H9 (cell line): ENCODE results near the gene LDLRAD4. TPM values are rescaled to one million over a fixed set of nuclear protein-coding genes. Genes with fewer than 3 reads are reported as not detected.

ENCODE experiments used
- DNase-seq: peaks from one replicate; pipeline ENCODE4 v3.0.0-alpha.2; 2017
- H2AFZ ChIP-seq: one replicate; pipeline ENCODE4 v1.6.1; 2013; ENCODE audit warnings: mild to moderate bottlenecking, low read length, control low read depth, moderate library complexity
- H2AK5ac ChIP-seq: 2 replicates; pipeline ENCODE4 v1.6.1; 2013; ENCODE audit warnings: low read length, control low read depth, mixed read lengths; ENCODE audit not compliant: insufficient read length
- H2BK120ac ChIP-seq: one replicate; pipeline ENCODE4 v1.6.1; 2013; ENCODE audit warnings: low read depth, mild to moderate bottlenecking, low read length, control low read depth, inconsistent platforms; ENCODE audit not compliant: poor library complexity, severe bottlenecking
- H2BK12ac ChIP-seq: 2 replicates; pipeline ENCODE4 v1.6.1; 2013; ENCODE audit warnings: low read length, control low read depth, mixed read lengths, low read depth; ENCODE audit not compliant: insufficient read length
- H2BK15ac ChIP-seq: 2 replicates; pipeline ENCODE4 v1.6.1; 2013; ENCODE audit warnings: low read depth, low read length, control low read depth
- H2BK20ac ChIP-seq: one replicate; pipeline ENCODE4 v1.6.1; 2013; ENCODE audit warnings: low read depth, mild to moderate bottlenecking, low read length, control low read depth, inconsistent platforms; ENCODE audit not compliant: poor library complexity, severe bottlenecking
- H2BK5ac ChIP-seq: 2 replicates; pipeline ENCODE4 v1.6.1; 2013; ENCODE audit warnings: low read length, control low read depth, mixed read lengths; ENCODE audit not compliant: insufficient read length
- H3K14ac ChIP-seq: 2 replicates; pipeline ENCODE4 v1.6.1; 2013; ENCODE audit warnings: low read length, control low read depth; ENCODE audit not compliant: insufficient read depth
- H3K18ac ChIP-seq: 2 replicates; pipeline ENCODE4 v1.6.1; 2013; ENCODE audit warnings: low read depth, mild to moderate bottlenecking, mixed read lengths, low read length, control low read depth; ENCODE audit not compliant: insufficient read length
- H3K23ac ChIP-seq: 2 replicates; pipeline ENCODE4 v1.6.1; 2013; ENCODE audit warnings: low read length, control low read depth, mixed read lengths, low read depth; ENCODE audit not compliant: insufficient read length
- H3K23me2 ChIP-seq: 2 replicates; pipeline ENCODE4 v1.6.1; 2013; ENCODE audit warnings: low read depth, mild to moderate bottlenecking, mixed read lengths, low read length, control low read depth; ENCODE audit not compliant: insufficient read length, poor library complexity, severe bottlenecking
- H3K27ac ChIP-seq: 2 replicates; pipeline ENCODE4 v1.5.1; 2013; ENCODE audit warnings: low read length, control low read depth, mixed read lengths, low read depth; ENCODE audit not compliant: insufficient read length
- H3K27me3 ChIP-seq: 2 replicates; pipeline ENCODE4 v1.6.1; 2013; ENCODE audit warnings: low read length, control low read depth, inconsistent platforms; ENCODE audit not compliant: insufficient read depth
- H3K4ac ChIP-seq: 2 replicates; pipeline ENCODE4 v1.6.1; 2013; ENCODE audit warnings: low read depth, mild to moderate bottlenecking, control low read depth, inconsistent platforms, low read length, moderate library complexity
- H3K4me1 ChIP-seq: 2 replicates; pipeline ENCODE4 v1.6.1; 2013; ENCODE audit warnings: low read length, control low read depth, inconsistent platforms; ENCODE audit not compliant: insufficient read depth
- H3K4me2 ChIP-seq: 2 replicates; pipeline ENCODE4 v1.6.1; 2013; ENCODE audit warnings: low read length, control low read depth, mixed read lengths; ENCODE audit not compliant: insufficient read length, insufficient read depth
- H3K56ac ChIP-seq: 2 replicates; pipeline ENCODE4 v1.6.1; 2013; ENCODE audit warnings: low read depth, mild to moderate bottlenecking, mixed read lengths, low read length, control low read depth; ENCODE audit not compliant: insufficient read length
- H3K79me1 ChIP-seq: 2 replicates; pipeline ENCODE4 v1.6.1; 2013; ENCODE audit warnings: low read depth, mild to moderate bottlenecking, moderate library complexity, low read length, control low read depth, inconsistent platforms; ENCODE audit not compliant: insufficient read depth, poor library complexity, severe bottlenecking
- H3K79me2 ChIP-seq: 2 replicates; pipeline ENCODE4 v1.6.1; 2013; ENCODE audit warnings: low read length, control low read depth, inconsistent platforms; ENCODE audit not compliant: insufficient read depth
- H3K9ac ChIP-seq: 2 replicates; pipeline ENCODE4 v1.6.1; 2013; ENCODE audit warnings: low read length, control low read depth, mixed read lengths; ENCODE audit not compliant: insufficient read length; ENCODE audit errors: extremely low read depth
- H3K9me3 ChIP-seq: one replicate; pipeline ENCODE4 v1.6.1; 2013; ENCODE audit warnings: low read depth, low read length, inconsistent platforms; ENCODE audit not compliant: control insufficient read depth
- H3T11ph ChIP-seq: one replicate; pipeline ENCODE4 v1.6.1; 2013; ENCODE audit warnings: mild to moderate bottlenecking, low read length, control low read depth, inconsistent platforms
- H4K20me1 ChIP-seq: one replicate; pipeline ENCODE4 v1.6.1; 2013; ENCODE audit not compliant: control insufficient read depth, insufficient read length, insufficient read depth
- H4K5ac ChIP-seq: 2 replicates; pipeline ENCODE4 v1.6.1; 2013; ENCODE audit warnings: low read depth, mild to moderate bottlenecking, mixed read lengths, low read length, control low read depth; ENCODE audit not compliant: insufficient read length
- H4K8ac ChIP-seq: replicated peaks from 2 replicates; pipeline ENCODE4 v1.6.1; 2013; ENCODE audit warnings: low read length, control low read depth, mixed read lengths, low read depth; ENCODE audit not compliant: insufficient read length
- H4K91ac ChIP-seq: 2 replicates; pipeline ENCODE4 v1.6.1; 2013; ENCODE audit warnings: low read depth, mild to moderate bottlenecking, moderate library complexity, mixed read lengths, low read length, control low read depth; ENCODE audit not compliant: insufficient read length
- H3K27ac Mint-ChIP-seq, 3 experiments: 2 replicates in 2 of 3; 3 replicates in 1 of 3; pipeline ENCODE4 v1.8.0; 2020 to 2021; ENCODE audit warnings: mixed read lengths in 3 of 3, mild to moderate bottlenecking in 1 of 3, moderate library complexity in 1 of 3
- H3K27me3 Mint-ChIP-seq: 2 replicates; pipeline ENCODE4 v1.8.0; 2021; ENCODE audit warnings: low read depth, mild to moderate bottlenecking, moderate library complexity, mixed read lengths
- H3K36me3 Mint-ChIP-seq, 3 experiments: 2 replicates in 2 of 3; 3 replicates in 1 of 3; pipeline ENCODE4 v1.8.0; 2020 to 2021; ENCODE audit warnings: low read depth in 3 of 3, mixed read lengths in 3 of 3; ENCODE audit not compliant: insufficient read depth in 1 of 3
- H3K4me1 Mint-ChIP-seq, 2 experiments: 2 replicates each; pipeline ENCODE4 v1.8.0; 2020; ENCODE audit warnings: mixed read lengths in 2 of 2
- H3K4me3 Mint-ChIP-seq, 2 experiments: 2 replicates in 1 of 2; 3 replicates in 1 of 2; pipeline ENCODE4 v1.8.0; 2020 to 2021; ENCODE audit warnings: mild to moderate bottlenecking in 2 of 2, mixed read lengths in 2 of 2, moderate library complexity in 1 of 2
- H3K9me3 Mint-ChIP-seq, 2 experiments: 2 replicates in 1 of 2; 3 replicates in 1 of 2; pipeline ENCODE4 v1.8.0; 2020; ENCODE audit warnings: mild to moderate bottlenecking in 2 of 2, mixed read lengths in 2 of 2, moderate library complexity in 1 of 2
- CTCF ChIP-seq: fragments of 200-600 bp; sonication (generic); conservative IDR thresholded peaks from 3 replicates; pipeline ENCODE4 v1.8.0; 2021; ENCODE audit warnings: antibody characterized with exemption, mild to moderate bottlenecking
- WGBS: extraction: QIAGEN DNeasy Blood & Tissue Kit; methylation state at CpG from one replicate; pipeline ENCODE4 v1.1.7; 2013; ENCODE audit warnings: missing lambda C conversion rate, low lambda C conversion rate, mixed read lengths; ENCODE audit not compliant: insufficient read length; ENCODE audit errors: extremely low coverage; 5-methylcytosine and 5-hydroxymethylcytosine counted together
- total RNA-seq: library from RNA; stranded (reverse); gene quantifications from 2 replicates; pipeline ENCODE4 v1.2.1, GENCODE V29; 2021

The LDLRAD4 gene
- total RNA-seq, 1 experiment from 2014 or later, result 3.9 TPM

GRCh38 chr18:13598591-13598990 is 380.0 kb downstream of the LDLRAD4 start:
- Histone ChIP-seq H3K56ac (no peak overlapping the region), H4K20me1 (no peaks in the 10 kb centered on the region), H3K79me2 (no peaks in the 10 kb centered on the region), H3K27me3 (no peaks in the 10 kb centered on the region), H3K4me2 (no peak overlapping the region), H4K8ac (no peak overlapping the region), H2BK15ac (no peak overlapping the region), H3K27ac (no peak overlapping the region), H2BK20ac (no peak overlapping the region), H2BK5ac (no peak overlapping the region), H4K5ac (no peak overlapping the region), H3T11ph (no peak overlapping the region), H4K91ac (no peak overlapping the region), H3K23me2 (no peaks in the 10 kb centered on the region), H3K9me3 (no peaks in the 10 kb centered on the region), H3K23ac (no peak overlapping the region), H3K79me1 (no peaks in the 10 kb centered on the region), H3K14ac (no peak overlapping the region), H2AFZ (no peak overlapping the region), H2AK5ac (no peak overlapping the region), H2BK120ac (no peak overlapping the region), H3K18ac (no peak overlapping the region), H2BK12ac (no peak overlapping the region), H3K9ac (no peak overlapping the region), H3K4me1 (no peaks in the 10 kb centered on the region), H3K4ac (no peak overlapping the region)
- Mint-ChIP-seq H3K9me3 (peaks cover 29 to 35% of the 10 kb centered on the region in 2 experiments), H3K4me3 (no peak overlapping the region), H3K4me1 (no peaks in the 10 kb centered on the region), H3K27ac (no peak overlapping the region), H3K36me3 (peaks cover 5 to 19% (median 15%) of the 10 kb centered on the region in 3 experiments; a peak in 5 of 7 replicates), H3K27me3 (no peaks in the 10 kb centered on the region; the same call in 1 of the 2 replicates)
- no peak for DNase-seq
- no peak for TF ChIP-seq CTCF
- WGBS, result no CpG with 5 or more reads among the region's 2 CpGs
